Measurements from ENCODE around the gene SLC26A3.

The SLC26A3 gene

GRCh38 chr7:107824858-107825257 is 21.8 kb upstream of the SLC26A3 start:
- no peak for DNase-seq
- in situ Hi-C loops (cut with MboI; ENCODE audit: low pct_unique_long_range_greater_than_20kb, low sequenced_read_pairs) = no loop called here

DNA sequence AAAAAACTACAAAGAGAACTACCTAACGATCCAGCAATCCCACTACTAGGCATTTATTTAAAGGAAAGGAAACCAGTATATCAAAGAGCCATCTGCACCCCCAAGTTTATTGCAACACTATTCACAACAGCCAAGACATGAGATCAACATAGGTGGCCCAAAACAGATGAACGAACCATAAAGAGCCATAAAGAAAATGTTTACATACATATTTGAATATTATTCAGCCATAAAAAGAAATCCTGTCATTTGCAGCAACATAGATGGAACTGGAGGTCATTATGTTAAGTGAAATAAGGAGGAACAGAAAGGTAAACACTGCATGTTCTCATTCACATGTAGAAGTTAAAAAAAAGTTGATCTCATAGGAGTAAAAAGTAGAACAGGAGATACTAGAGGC is 15.6 kb upstream of the SLC26A3 start:
- in situ Hi-C loops (cut with MboI; ENCODE audit: low pct_unique_long_range_greater_than_20kb, low sequenced_read_pairs) = no loop called here
- no peak for DNase-seq

DNA sequence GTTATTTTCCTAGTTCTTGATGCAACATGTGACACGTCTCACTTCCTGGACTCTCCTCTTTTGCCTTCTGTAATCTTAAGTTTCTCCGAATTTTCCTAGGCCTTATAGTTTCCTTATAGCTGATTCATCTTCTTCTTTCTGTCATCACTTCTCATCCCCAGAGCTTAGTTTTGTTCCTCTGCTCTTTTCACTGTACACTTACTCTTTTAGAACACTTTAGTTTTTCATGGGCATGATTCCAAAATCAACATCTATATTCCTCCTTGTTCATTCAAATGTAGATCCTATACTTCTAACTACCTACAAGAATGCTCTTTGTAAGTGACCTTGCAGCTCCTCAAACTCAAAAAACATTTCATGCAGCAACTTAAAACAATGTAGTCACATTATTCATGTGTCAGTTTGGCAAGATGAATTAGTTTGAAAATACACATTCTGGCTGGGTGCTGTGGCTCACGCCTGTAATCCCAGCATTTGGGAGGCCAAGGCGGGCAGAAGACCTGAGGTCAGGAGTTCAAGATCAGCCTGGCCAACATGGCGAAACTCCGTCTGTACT is 13.1 kb upstream of the SLC26A3 start:
- no peak for DNase-seq
- in situ Hi-C loops (cut with MboI; ENCODE audit: low pct_unique_long_range_greater_than_20kb, low sequenced_read_pairs) = no loop called here

- in situ Hi-C loops (cut with MboI; ENCODE audit: low pct_unique_long_range_greater_than_20kb, low sequenced_read_pairs) = no loop called here
- no peak for DNase-seq
These were observed 12.3 kb upstream of the SLC26A3 start for GRCh38 chr7:107815254-107815882.

DNA sequence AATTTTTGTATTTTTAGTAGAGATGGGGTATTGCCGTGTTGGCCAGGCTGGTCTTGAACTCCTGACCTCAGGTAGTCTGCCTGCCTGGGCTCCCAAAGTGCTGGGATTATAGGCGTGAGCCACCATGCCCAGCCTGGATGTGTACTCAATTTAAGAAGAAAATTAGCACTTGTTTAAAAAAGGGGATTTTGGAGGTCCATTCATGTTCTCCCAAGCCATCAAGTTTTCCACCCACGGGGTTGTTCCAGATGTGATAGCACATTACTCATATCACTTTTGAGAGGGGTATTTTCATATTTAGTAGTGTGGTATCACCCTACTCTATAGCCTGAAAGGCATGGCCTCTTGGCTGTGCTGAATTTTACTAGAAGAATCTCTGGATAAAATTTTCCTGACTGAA is 10.5 kb upstream of the SLC26A3 start:
- no peak for DNase-seq
- in situ Hi-C loops (cut with MboI; ENCODE audit: low pct_unique_long_range_greater_than_20kb, low sequenced_read_pairs) = no loop called here

GRCh38 chr7:107811934-107812333 is 8.9 kb upstream of the SLC26A3 start:
- DNase-seq = no peak
- in situ Hi-C loops (cut with MboI; ENCODE audit: low pct_unique_long_range_greater_than_20kb, low sequenced_read_pairs) = no loop called here

DNA sequence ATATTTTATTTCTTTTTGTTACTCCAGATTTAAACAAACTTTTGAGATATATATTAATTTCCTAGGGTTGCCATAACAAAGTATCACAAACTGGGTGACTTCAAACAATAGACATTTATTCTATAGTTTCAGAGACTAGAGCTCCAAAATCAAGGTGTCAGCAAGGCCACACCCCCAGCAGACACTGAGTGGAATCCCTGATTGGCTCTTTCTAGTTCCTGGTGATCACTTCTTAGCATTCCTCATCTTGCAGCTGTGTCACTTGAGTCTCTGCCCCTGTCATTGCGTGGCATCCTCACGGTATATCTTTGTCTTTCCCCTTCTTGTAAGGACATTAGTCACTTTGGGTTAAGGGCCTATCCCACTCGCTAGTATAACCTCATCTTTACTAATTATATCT is 7.6 kb upstream of the SLC26A3 start:
- in situ Hi-C loops (cut with MboI; ENCODE audit: low pct_unique_long_range_greater_than_20kb, low sequenced_read_pairs) = no loop called here
- DNase-seq = no peak

DNA sequence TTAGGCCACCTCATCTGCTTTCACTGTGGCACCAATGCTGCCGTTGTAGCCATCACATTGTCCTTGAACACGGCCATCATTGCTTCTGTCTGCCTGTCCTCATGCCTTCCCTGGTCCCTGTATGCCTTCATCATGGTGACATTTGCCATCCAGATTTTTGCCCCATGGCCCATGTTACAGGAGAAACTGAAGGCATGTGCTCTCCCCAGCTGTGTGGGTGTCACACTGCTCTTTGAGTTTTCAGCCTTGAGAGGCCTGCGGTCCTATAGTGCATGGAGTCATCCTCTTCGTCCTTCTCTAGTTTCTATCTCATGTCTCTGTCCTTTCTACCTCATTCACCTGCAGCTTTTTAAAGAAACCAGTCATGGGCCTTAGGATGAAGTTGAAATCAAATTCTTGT is 6.2 kb upstream of the SLC26A3 start:
- in situ Hi-C loops (cut with MboI; ENCODE audit: low pct_unique_long_range_greater_than_20kb, low sequenced_read_pairs) = no loop called here
- no peak for DNase-seq

DNA sequence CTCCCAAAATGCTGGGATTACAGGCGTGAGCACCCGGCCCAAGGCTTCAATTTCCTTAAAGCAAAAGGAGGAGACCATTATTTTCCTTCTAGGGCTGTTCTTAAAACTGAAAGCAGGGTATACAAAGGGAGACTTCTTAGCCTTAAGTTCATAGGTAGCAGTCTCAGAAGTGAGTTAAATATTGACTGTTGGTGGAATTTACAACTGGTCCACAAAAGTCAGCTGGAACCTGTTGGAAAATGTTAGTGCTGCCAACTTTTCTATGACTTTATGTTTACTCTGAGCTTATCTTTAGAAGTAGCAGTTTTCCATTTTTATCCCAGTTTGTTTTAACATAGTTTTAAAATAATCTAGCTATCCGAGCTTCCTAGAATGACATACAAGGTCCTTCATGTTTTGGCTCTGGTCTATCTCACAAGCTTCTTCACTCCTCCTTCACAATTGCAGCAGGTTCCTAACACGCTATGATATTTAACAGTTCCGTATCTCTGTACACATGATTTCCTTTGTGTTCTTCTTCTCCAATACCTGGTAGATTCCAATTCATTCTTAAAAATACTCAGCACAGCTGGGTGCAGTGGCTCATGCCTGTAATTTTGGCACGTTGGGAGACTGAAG is 3.3 kb downstream of the SLC26A3 start:
- DNase-seq = no peak
- in situ Hi-C loops (cut with MboI; ENCODE audit: low pct_unique_long_range_greater_than_20kb, low sequenced_read_pairs) = no loop called here

DNA sequence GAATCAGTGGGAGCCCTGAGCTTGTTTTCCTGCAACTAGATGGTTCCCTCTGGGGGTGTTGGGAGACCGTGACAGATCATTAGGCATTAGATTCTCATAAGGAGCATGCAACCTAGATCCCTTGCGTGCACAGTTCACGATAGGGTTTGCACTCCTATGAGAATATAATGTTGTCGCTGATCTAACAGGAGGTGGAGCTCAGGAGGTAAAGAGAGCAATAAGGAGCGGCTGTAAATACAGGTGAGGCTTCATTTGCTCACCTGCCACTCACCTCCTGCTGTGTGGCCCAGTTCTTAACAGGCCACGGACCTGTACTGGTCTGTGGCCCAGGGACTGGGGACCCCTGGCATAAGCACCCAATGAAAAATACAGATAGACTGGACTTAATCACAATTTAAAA is 10.7 kb downstream of the SLC26A3 start:
- no peak for DNase-seq
- in situ Hi-C loops (cut with MboI; ENCODE audit: low pct_unique_long_range_greater_than_20kb, low sequenced_read_pairs) = no loop called here

DNA sequence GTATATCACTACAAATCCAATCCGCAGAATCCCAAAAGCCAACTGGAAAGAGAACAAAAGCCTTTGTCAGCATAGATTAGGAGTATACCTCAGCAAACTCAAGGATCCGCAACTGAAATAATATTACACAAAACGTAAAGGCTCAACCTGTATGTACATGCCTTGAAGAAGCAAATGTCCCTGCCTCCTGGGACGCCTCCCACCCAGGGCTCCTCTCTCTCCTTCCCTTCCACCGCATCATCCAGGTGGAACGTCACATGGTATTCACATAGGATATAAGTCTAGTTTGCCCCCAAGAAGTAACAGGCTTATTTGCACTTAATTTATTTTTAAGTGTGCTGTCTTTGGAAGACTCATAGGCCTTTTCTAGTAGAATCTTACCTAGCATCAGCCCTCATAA is 13.4 kb downstream of the SLC26A3 start:
- no peak for DNase-seq
- in situ Hi-C loops (cut with MboI; ENCODE audit: low pct_unique_long_range_greater_than_20kb, low sequenced_read_pairs) = no loop called here

GRCh38 chr7:107788662-107789061 is 14.4 kb downstream of the SLC26A3 start:
- in situ Hi-C loops (cut with MboI; ENCODE audit: low pct_unique_long_range_greater_than_20kb, low sequenced_read_pairs) = no loop called here
- DNase-seq = no peak

DNA sequence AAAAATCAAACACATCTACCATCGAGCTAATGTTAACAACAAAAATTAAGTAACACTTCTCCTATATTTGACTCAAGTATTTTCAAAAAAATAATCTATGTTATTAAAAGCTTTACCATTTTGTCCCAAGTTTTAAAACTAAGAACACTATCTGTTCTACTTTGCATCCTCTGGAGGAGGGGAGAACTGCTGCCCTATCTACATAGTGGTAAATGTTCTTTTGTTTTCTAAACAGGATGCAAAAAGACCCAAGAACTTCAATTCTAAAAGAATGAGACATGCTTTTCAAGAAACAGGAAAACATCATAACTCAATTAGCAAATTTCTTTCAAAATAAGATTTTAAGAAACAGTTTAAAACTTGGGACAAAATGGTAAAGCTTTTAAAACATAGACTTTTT is 14.8 kb downstream of the SLC26A3 start:
- DNase-seq = no peak
- in situ Hi-C loops (cut with MboI; ENCODE audit: low pct_unique_long_range_greater_than_20kb, low sequenced_read_pairs) = no loop called here

DNA sequence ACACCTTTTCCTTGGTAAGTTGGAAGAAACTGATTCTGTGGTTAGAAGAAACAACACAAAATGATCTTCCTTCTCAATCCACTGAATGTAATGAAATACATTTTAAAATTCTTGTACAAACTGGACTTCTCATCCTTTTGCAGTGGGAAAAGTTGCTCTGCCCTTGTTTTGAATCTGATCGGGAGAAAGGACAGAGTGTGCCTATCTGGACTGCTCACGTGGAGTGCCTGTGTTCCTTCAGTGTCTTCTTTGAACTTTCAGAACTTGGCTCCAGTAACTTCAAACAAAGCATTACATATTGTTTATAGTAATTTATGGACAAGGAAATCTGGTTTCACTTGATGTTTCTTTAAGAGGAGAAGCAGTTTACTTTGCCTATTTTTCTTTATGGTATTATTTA is 17.1 kb downstream of the SLC26A3 start:
- in situ Hi-C loops (cut with MboI; ENCODE audit: low pct_unique_long_range_greater_than_20kb, low sequenced_read_pairs) = no loop called here
- DNase-seq = no peak

DNA sequence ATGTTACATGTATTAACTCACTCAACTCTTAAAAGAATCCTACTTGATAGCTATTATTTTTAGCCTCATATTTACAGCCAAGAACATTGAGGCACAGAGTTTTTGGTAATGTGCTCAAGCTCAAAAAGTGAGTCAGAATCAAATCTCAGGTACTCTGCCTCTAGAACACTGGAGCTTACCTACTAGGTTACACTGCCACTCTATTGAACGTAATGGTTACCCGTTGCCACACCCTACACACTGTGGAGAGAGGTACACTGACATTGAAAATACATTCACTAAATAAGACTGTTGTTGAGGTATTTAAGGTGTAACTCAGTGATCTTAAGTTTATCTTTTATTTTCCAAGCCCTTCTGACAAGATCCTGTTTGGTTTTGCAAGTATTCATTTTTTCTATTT is 17.9 kb downstream of the SLC26A3 start:
- no peak for DNase-seq
- in situ Hi-C loops (cut with MboI; ENCODE audit: low pct_unique_long_range_greater_than_20kb, low sequenced_read_pairs) = no loop called here

GRCh38 chr7:107783648-107784047 is 19.4 kb downstream of the SLC26A3 start:
- no peak for DNase-seq
- in situ Hi-C loops (cut with MboI; ENCODE audit: low pct_unique_long_range_greater_than_20kb, low sequenced_read_pairs) = no loop called here

GRCh38 chr7:107782374-107782773 is 20.6 kb downstream of the SLC26A3 start:
- in situ Hi-C loops (cut with MboI; ENCODE audit: low pct_unique_long_range_greater_than_20kb, low sequenced_read_pairs) = no loop called here
- DNase-seq = no peak

- in situ Hi-C loops (cut with MboI; ENCODE audit: low pct_unique_long_range_greater_than_20kb, low sequenced_read_pairs) = no loop called here
- no peak for DNase-seq
These were observed 23.4 kb downstream of the SLC26A3 start for GRCh38 chr7:107779647-107780099.

- in situ Hi-C loops (cut with MboI; ENCODE audit: low pct_unique_long_range_greater_than_20kb, low sequenced_read_pairs) = no loop called here
- no peak for DNase-seq
These were observed 24.7 kb downstream of the SLC26A3 start for GRCh38 chr7:107778283-107778682.

DNA sequence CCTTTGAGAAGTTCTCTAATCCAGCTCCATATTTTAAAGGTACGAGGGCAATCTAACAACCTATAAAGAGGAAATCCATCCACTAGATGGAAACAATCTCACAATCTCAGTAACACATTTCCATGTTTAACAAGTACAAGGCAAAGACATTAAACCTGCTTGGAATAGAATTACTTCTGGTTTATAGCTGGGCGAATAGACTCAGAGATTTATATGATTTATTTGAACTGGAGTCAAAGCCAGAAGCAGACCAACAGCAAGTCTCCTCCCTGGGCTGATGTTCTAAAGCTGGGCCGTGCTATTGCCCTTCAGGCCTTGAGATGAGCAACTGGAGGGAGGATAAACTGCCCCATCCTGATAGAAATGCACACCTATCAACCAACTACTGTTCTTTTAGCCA is 25.3 kb downstream of the SLC26A3 start:
- in situ Hi-C loops (cut with MboI; ENCODE audit: low pct_unique_long_range_greater_than_20kb, low sequenced_read_pairs) = no loop called here
- no peak for DNase-seq

GRCh38 chr7:107773027-107773426 is 30.0 kb downstream of the SLC26A3 start:
- no peak for DNase-seq
- in situ Hi-C loops (cut with MboI; ENCODE audit: low pct_unique_long_range_greater_than_20kb, low sequenced_read_pairs) = no loop called here
